Measurements from ENCODE around the gene ADCY10. TPM values are rescaled to one million over a fixed set of nuclear protein-coding genes. Genes with fewer than 3 reads are reported as not detected.
A peak's percentile ranks its signal among the peaks of the same experiment; 100 is the strongest.

ADCY10 gene
- total RNA-seq, 6 experiments from 2014 or later: 0.43 to 5.8 (median 1.5) TPM

DNA sequence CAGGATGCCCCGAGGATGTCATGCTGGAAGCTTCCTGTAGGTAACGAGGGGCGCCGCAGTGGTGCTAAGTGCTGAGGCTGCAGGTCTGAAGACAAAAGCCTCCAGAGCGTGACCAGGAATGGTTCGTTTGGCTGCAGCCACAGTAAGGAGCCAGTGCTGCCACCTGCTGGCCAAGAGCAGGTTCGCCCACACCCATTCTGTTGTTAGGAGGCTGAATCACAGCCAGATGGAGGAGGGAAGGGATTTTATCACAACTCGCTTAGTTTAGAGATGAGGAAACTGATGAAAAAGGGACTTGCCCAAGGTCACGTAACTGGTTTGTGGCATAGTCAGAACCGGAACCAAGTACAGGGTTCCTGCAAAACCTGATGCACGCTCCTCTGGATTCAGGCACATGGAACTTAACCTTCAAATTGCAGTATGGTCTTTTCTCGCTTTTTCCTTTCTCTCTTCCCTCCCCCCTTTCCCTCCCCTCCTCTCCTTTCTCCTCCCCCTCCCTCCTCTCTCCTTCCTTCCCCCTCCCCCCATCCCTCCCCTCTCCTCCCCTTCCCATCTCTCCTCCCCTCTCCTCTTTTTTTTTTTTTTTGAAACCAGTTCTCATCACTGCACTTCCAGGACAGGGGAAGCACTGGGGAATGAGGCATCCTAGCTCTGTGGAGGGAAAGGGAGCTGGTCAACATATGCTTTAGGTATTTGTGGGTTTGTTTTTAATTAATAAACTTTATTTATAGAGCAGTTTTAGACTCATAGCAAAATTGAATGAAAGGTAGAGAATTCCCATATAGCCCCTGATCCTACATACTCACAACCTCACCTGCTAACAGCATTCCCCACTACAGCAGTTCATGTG is 110.4 kb downstream of the ADCY10 start:
- WGBS (ENCODE audit: insufficient coverage, low coverage, low lambda C conversion rate, missing lambda C conversion rate): 5% methylated on average over 12 of the region's 12 CpGs

GRCh38 chr1:167802235-167802634 is 111.7 kb downstream of the ADCY10 start:
- no peak for ATAC-seq
- TF ChIP-seq, protein P1, sequence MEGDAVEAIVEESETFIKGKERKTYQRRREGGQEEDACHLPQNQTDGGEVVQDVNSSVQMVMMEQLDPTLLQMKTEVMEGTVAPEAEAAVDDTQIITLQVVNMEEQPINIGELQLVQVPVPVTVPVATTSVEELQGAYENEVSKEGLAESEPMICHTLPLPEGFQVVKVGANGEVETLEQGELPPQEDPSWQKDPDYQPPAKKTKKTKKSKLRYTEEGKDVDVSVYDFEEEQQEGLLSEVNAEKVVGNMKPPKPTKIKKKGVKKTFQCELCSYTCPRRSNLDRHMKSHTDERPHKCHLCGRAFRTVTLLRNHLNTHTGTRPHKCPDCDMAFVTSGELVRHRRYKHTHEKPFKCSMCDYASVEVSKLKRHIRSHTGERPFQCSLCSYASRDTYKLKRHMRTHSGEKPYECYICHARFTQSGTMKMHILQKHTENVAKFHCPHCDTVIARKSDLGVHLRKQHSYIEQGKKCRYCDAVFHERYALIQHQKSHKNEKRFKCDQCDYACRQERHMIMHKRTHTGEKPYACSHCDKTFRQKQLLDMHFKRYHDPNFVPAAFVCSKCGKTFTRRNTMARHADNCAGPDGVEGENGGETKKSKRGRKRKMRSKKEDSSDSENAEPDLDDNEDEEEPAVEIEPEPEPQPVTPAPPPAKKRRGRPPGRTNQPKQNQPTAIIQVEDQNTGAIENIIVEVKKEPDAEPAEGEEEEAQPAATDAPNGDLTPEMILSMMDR (IDR thresholded peaks at IDR 0.05): no peak
- TF ChIP-seq POLR2A (IDR thresholded peaks at IDR 0.05): no peak
- 90% methylated on average over 4 of the region's 4 CpGs for WGBS (ENCODE audit: insufficient coverage, low coverage, low lambda C conversion rate, missing lambda C conversion rate)
- DNase-seq: no peak
- H3K36me3 ChIP-seq: no peaks in the 10 kb centered on the region
- H3K27ac ChIP-seq: no peak overlapping the region
- H3K9me3 ChIP-seq: no peaks in the 10 kb centered on the region
- no peaks in the 10 kb centered on the region for H3K27me3 ChIP-seq
- intact Hi-C loops (cut with DNase I): loop anchor here in 1 of 2 donors (10.0 kb wide), 1 partner anchor 77 kb away; the partner anchor contains the start of gene MPZL1
- no peak overlapping the region for H3K4me3 ChIP-seq
- H3K4me1 ChIP-seq: peaks cover 0 to 3% (median 0%) of the 10 kb centered on the region in 4 donors

More for the DNA sequence above, 110.4 kb downstream of the ADCY10 start:
- Histone ChIP-seq H3K27ac (no peak overlapping the region), H3K9me3 (no peaks in the 10 kb centered on the region), H3K36me3 (no peaks in the 10 kb centered on the region), H3K4me1 (peaks cover 0 to 3% (median 0%) of the 10 kb centered on the region in 4 donors), H3K27me3 (no peaks in the 10 kb centered on the region), H3K4me3 (no peak overlapping the region)
- intact Hi-C loops (cut with DNase I): loop anchor here in 1 of 2 donors (10.0 kb wide), 1 partner anchor 79 kb away; the partner anchor contains the start of gene MPZL1
- peak; percentile 91 to 92 (median 92) for DNase-seq
- TF ChIP-seq, protein P1 (IDR thresholded peaks at IDR 0.05): peak in 3 of 4 donors; percentile 92 to 99 (median 98)
- TF ChIP-seq POLR2A (IDR thresholded peaks at IDR 0.05): no peak
- ATAC-seq: peak; percentile 99 to 100 (median 99)

GRCh38 chr1:167800251-167800650 is 113.7 kb downstream of the ADCY10 start:
- no peaks in the 10 kb centered on the region for H3K36me3 ChIP-seq
- H3K27me3 ChIP-seq: no peaks in the 10 kb centered on the region
- peaks cover 0 to 3% (median 0%) of the 10 kb centered on the region in 4 donors for H3K4me1 ChIP-seq
- WGBS (ENCODE audit: insufficient coverage, low coverage, low lambda C conversion rate, missing lambda C conversion rate): 95% methylated on average over 2 of the region's 3 CpGs
- intact Hi-C loops (cut with DNase I): loop anchor here in 1 of 2 donors (10.0 kb wide), 1 partner anchor 75 kb away; the partner anchor contains the start of gene MPZL1
- H3K9me3 ChIP-seq: no peaks in the 10 kb centered on the region
- no peak overlapping the region for H3K4me3 ChIP-seq
- ATAC-seq: no peak
- DNase-seq: no peak
- TF ChIP-seq, protein P1 (IDR thresholded peaks at IDR 0.05): no peak
- TF ChIP-seq POLR2A (IDR thresholded peaks at IDR 0.05): no peak
- no peak overlapping the region for H3K27ac ChIP-seq

- TF ChIP-seq POLR2A (IDR thresholded peaks at IDR 0.05): no peak
- TF ChIP-seq, protein P1 (IDR thresholded peaks at IDR 0.05): no peak
- no peak overlapping the region for H3K27ac ChIP-seq
- H3K4me3 ChIP-seq: no peak overlapping the region
- H3K4me1 ChIP-seq: peaks cover 0 to 3% (median 0%) of the 10 kb centered on the region in 4 donors
- DNase-seq (no peak), ATAC-seq (no peak)
- intact Hi-C loops (cut with DNase I): loop anchor here in 1 of 2 donors (10.0 kb wide), 1 partner anchor 75 kb away; the partner anchor contains the start of gene MPZL1
- no peaks in the 10 kb centered on the region for H3K27me3 ChIP-seq
- no peaks in the 10 kb centered on the region for H3K36me3 ChIP-seq
- WGBS (ENCODE audit: insufficient coverage, low coverage, low lambda C conversion rate, missing lambda C conversion rate): 50% methylated on average over 4 of the region's 4 CpGs
- no peaks in the 10 kb centered on the region for H3K9me3 ChIP-seq
These were observed 114.2 kb downstream of the ADCY10 start for GRCh38 chr1:167799747-167800146.

Measured in right lobe of liver (tissue), 6 donors.